Panc1 (cell line): Measurements from ENCODE around the gene FRMD8.

Experiments
- CTCF ChIP-seq: fragments of 450-650 bp; IDR thresholded peaks from 2 replicates; pipeline ENCODE4 v1.5.1; 2017; ENCODE audit warnings: mild to moderate bottlenecking
- POLR2AphosphoS5 ChIP-seq: IDR thresholded peaks from 2 replicates; pipeline ENCODE4 v1.6.1; 2012; ENCODE audit warnings: mild to moderate bottlenecking, low read depth, low read length, moderate library complexity

- TF ChIP-seq CTCF (no peak), POLR2AphosphoS5 (no peak)
Measured at GRCh38 chr11:65412271-65413076, 26.0 kb downstream of the FRMD8 start.
